CD4-positive, alpha-beta T cell treated with Interleukin-12 subunit alpha and Interleukin-12 subunit beta, for 1 hour (primary cell): ENCODE results near the gene SNAPC4.

Experiments used
- DNase-seq: peaks from one replicate; pipeline ENCODE4 v3.0.0-alpha.2; 2020

SNAPC4 gene

GRCh38 chr9:136400038-136400834 is at the start of gene SNAPC4:
SNAPC4 (minus strand) TSS chr9:136400170; CDS start chr9:136398428, 1,742 bp downstream.
- peak; percentile 90 for DNase-seq

- DNase-seq = no peak
These were observed 48.7 kb upstream of the SNAPC4 start for GRCh38 chr9:136448655-136449054.

GRCh38 chr9:136447173-136447778 is 47.3 kb upstream of the SNAPC4 start:
- no peak for DNase-seq

GRCh38 chr9:136445799-136446198 is 45.8 kb upstream of the SNAPC4 start:
- no peak for DNase-seq

GRCh38 chr9:136444102-136444501 is 44.1 kb upstream of the SNAPC4 start:
- DNase-seq = no peak

- no peak for DNase-seq
These were observed 43.7 kb upstream of the SNAPC4 start for GRCh38 chr9:136443687-136444086.

- no peak for DNase-seq
These were observed 43.1 kb upstream of the SNAPC4 start for GRCh38 chr9:136443087-136443486.

GRCh38 chr9:136442265-136442664 is 42.3 kb upstream of the SNAPC4 start:
- no peak for DNase-seq

- DNase-seq = no peak
These were observed 41.8 kb upstream of the SNAPC4 start for GRCh38 chr9:136441681-136442245.

- DNase-seq = no peak
These were observed 41.3 kb upstream of the SNAPC4 start for GRCh38 chr9:136441191-136441680.

GRCh38 chr9:136439481-136440408 is 39.8 kb upstream of the SNAPC4 start, which contains the start of gene INPP5E:
INPP5E (minus strand) TSS chr9:136439845; CDS start chr9:136439419, 426 bp downstream.
- peak; percentile 89 for DNase-seq

- DNase-seq = peak; percentile 60
These were observed 38.8 kb upstream of the SNAPC4 start for GRCh38 chr9:136438548-136439480.

- peak; percentile 18 for DNase-seq
These were observed 38.0 kb upstream of the SNAPC4 start for GRCh38 chr9:136437839-136438547.

- no peak for DNase-seq
These were observed 37.5 kb upstream of the SNAPC4 start for GRCh38 chr9:136437430-136437829.

- no peak for DNase-seq
These were observed 36.2 kb upstream of the SNAPC4 start for GRCh38 chr9:136436055-136436634.

- no peak for DNase-seq
These were observed 34.7 kb upstream of the SNAPC4 start for GRCh38 chr9:136434580-136435169.

- DNase-seq = no peak
These were observed 34.0 kb upstream of the SNAPC4 start for GRCh38 chr9:136433849-136434579.

- DNase-seq = no peak
These were observed 33.2 kb upstream of the SNAPC4 start for GRCh38 chr9:136433043-136433715.

- DNase-seq = no peak
These were observed 32.6 kb upstream of the SNAPC4 start for GRCh38 chr9:136432591-136432990.
